ENCODE results near the gene PFDN1.
"Not testable (repeated sequence)": the region's sequence is repeated elsewhere in the genome, so short reads cannot be mapped to it uniquely, and the experiment has no call there.

PFDN1 gene

GRCh38 chr5:140346348-140347221 lies 43.7 kb upstream of the PFDN1 start, which contains the start of gene HBEGF:
HBEGF (minus strand) TSS chr5:140346603; CDS start chr5:140346328, 275 bp downstream.
- H3K27me3 ChIP-seq (ENCODE audit: insufficient read depth, low read length, poor library complexity), result no peaks in the 10 kb centered on the region
- no peak within 1 kb of the TSS for H3K23ac ChIP-seq (ENCODE audit: low read length)
- H2BK120ac ChIP-seq (ENCODE audit: low read depth, low read length), result no peak within 1 kb of the TSS
- peak within 1 kb of the TSS; percentile 46 for H3K4me3 ChIP-seq (ENCODE audit: low read length)
- H3K4ac ChIP-seq (ENCODE audit: low read depth, low read length), result no peak within 1 kb of the TSS
- H2AK5ac ChIP-seq (ENCODE audit: low read length), result no peak within 1 kb of the TSS
- H3K79me2 ChIP-seq (ENCODE audit: control insufficient read depth, insufficient read depth, low read length), result no peaks in the 10 kb centered on the region
- H3K4me1 ChIP-seq (ENCODE audit: control insufficient read depth, low read depth, low read length), result peaks cover 3% of the 10 kb centered on the region
- peak; percentile 95 for DNase-seq
- peak within 1 kb of the TSS; percentile 87 for H3K56ac ChIP-seq (ENCODE audit: low read length)
- H4K5ac ChIP-seq (ENCODE audit: low read length), result no peak within 1 kb of the TSS
- H3K79me1 ChIP-seq (ENCODE audit: low read length), result no peaks in the 10 kb centered on the region
- WGBS (ENCODE audit: extremely low coverage, insufficient coverage, low lambda C conversion rate), result no CpG with 5 or more reads among the region's 72 CpGs
- peak within 1 kb of the TSS; percentile 75 for H3K9ac ChIP-seq (ENCODE audit: low read length)
- no peak within 1 kb of the TSS for H2BK5ac ChIP-seq (ENCODE audit: low read length)
- H3K18ac ChIP-seq (ENCODE audit: low read length), result peak within 1 kb of the TSS; percentile 53
- no peak within 1 kb of the TSS for H3K27ac ChIP-seq (ENCODE audit: low read depth, low read length)
- H4K8ac ChIP-seq (ENCODE audit: low read depth, low read length), result no peak within 1 kb of the TSS
- H3K4me2 ChIP-seq (ENCODE audit: low read length), result peak within 1 kb of the TSS; percentile 53
- no peak within 1 kb of the TSS for H2BK15ac ChIP-seq (replicated peaks; ENCODE audit: low read depth)
- H3K36me3 ChIP-seq (ENCODE audit: control insufficient read depth, insufficient read depth, low read length), result no peaks in the 10 kb centered on the region

GRCh38 chr5:140345919-140346347 lies 43.0 kb upstream of the PFDN1 start:
- no CpG with 5 or more reads among the region's 35 CpGs for WGBS (ENCODE audit: extremely low coverage, insufficient coverage, low lambda C conversion rate)
- Histone ChIP-seq H2BK15ac (replicated peaks; ENCODE audit: low read depth) (no peak overlapping the region), H3K36me3 (ENCODE audit: control insufficient read depth, insufficient read depth, low read length) (no peaks in the 10 kb centered on the region), H4K8ac (ENCODE audit: low read depth, low read length) (no peak overlapping the region), H3K18ac (ENCODE audit: low read length) (peak overlapping the region; percentile 53), H2BK5ac (ENCODE audit: low read length) (no peak overlapping the region), H3K4ac (ENCODE audit: low read depth, low read length) (no peak overlapping the region), H3K9ac (ENCODE audit: low read length) (peak overlapping the region; percentile 75), H3K79me2 (ENCODE audit: control insufficient read depth, insufficient read depth, low read length) (no peaks in the 10 kb centered on the region), H2BK120ac (ENCODE audit: low read depth, low read length) (no peak overlapping the region), H3K79me1 (ENCODE audit: low read length) (no peaks in the 10 kb centered on the region), H3K4me3 (ENCODE audit: low read length) (peak overlapping the region; percentile 46), H2AK5ac (ENCODE audit: low read length) (no peak overlapping the region), H4K5ac (ENCODE audit: low read length) (no peak overlapping the region), H3K56ac (ENCODE audit: low read length) (peak overlapping the region; percentile 87), H3K4me2 (ENCODE audit: low read length) (peak overlapping the region; percentile 53), H3K4me1 (ENCODE audit: control insufficient read depth, low read depth, low read length) (peaks cover 3% of the 10 kb centered on the region), H3K27me3 (ENCODE audit: insufficient read depth, low read length, poor library complexity) (no peaks in the 10 kb centered on the region), H3K27ac (ENCODE audit: low read depth, low read length) (no peak overlapping the region), H3K23ac (ENCODE audit: low read length) (no peak overlapping the region)
- peak; percentile 75 for DNase-seq

- no CpG with 5 or more reads among the region's 4 CpGs for WGBS (ENCODE audit: extremely low coverage, insufficient coverage, low lambda C conversion rate)
- Histone ChIP-seq H4K8ac (ENCODE audit: low read depth, low read length) (no peak overlapping the region), H3K4me1 (ENCODE audit: control insufficient read depth, low read depth, low read length) (peaks cover 3% of the 10 kb centered on the region), H2BK120ac (ENCODE audit: low read depth, low read length) (no peak overlapping the region), H3K27ac (ENCODE audit: low read depth, low read length) (no peak overlapping the region), H3K27me3 (ENCODE audit: insufficient read depth, low read length, poor library complexity) (no peaks in the 10 kb centered on the region), H2BK15ac (replicated peaks; ENCODE audit: low read depth) (no peak overlapping the region), H4K5ac (ENCODE audit: low read length) (no peak overlapping the region), H3K79me2 (ENCODE audit: control insufficient read depth, insufficient read depth, low read length) (no peaks in the 10 kb centered on the region), H3K56ac (ENCODE audit: low read length) (no peak overlapping the region), H2BK5ac (ENCODE audit: low read length) (no peak overlapping the region), H3K4me2 (ENCODE audit: low read length) (no peak overlapping the region), H3K9ac (ENCODE audit: low read length) (no peak overlapping the region), H3K18ac (ENCODE audit: low read length) (no peak overlapping the region), H2AK5ac (ENCODE audit: low read length) (no peak overlapping the region), H3K79me1 (ENCODE audit: low read length) (no peaks in the 10 kb centered on the region), H3K4me3 (ENCODE audit: low read length) (no peak overlapping the region), H3K36me3 (ENCODE audit: control insufficient read depth, insufficient read depth, low read length) (no peaks in the 10 kb centered on the region), H3K23ac (ENCODE audit: low read length) (no peak overlapping the region), H3K4ac (ENCODE audit: low read depth, low read length) (no peak overlapping the region)
- DNase-seq, result peak; percentile 67
Measured at GRCh38 chr5:140344683-140345423, 42.0 kb upstream of the PFDN1 start.

DNA sequence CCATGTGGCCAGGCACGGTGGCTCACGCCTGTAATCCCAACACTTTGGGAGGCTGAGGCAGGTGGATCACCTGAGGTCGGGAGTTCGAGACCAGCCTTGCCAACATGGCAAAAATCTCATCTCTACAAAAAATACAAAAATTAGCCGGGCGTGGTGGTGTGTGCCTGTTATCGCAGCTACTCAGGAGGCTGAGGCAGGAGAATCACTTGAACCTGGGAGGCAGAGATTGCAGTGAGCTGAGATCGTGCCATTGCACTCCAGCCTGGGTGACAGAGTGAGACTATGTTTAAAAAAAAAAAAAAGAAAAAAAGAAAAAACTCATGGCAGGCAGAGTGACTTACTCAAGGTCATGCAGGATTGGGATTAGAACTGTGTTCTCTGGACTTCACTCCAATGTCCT lies 40.9 kb upstream of the PFDN1 start:
- H3K9ac ChIP-seq (ENCODE audit: low read length); H3K4me1 ChIP-seq (ENCODE audit: control insufficient read depth, low read depth, low read length); H3K23ac ChIP-seq (ENCODE audit: low read length); H4K5ac ChIP-seq (ENCODE audit: low read length); H2AK5ac ChIP-seq (ENCODE audit: low read length); H2BK5ac ChIP-seq (ENCODE audit: low read length); H3K36me3 ChIP-seq (ENCODE audit: control insufficient read depth, insufficient read depth, low read length); H3K79me2 ChIP-seq (ENCODE audit: control insufficient read depth, insufficient read depth, low read length); H3K27me3 ChIP-seq (ENCODE audit: insufficient read depth, low read length, poor library complexity); DNase-seq; H2BK120ac ChIP-seq (ENCODE audit: low read depth, low read length); H3K27ac ChIP-seq (ENCODE audit: low read depth, low read length); H3K56ac ChIP-seq (ENCODE audit: low read length); H3K79me1 ChIP-seq (ENCODE audit: low read length); H3K4me3 ChIP-seq (ENCODE audit: low read length); H3K18ac ChIP-seq (ENCODE audit: low read length); H4K8ac ChIP-seq (ENCODE audit: low read depth, low read length); H3K4ac ChIP-seq (ENCODE audit: low read depth, low read length); H2BK15ac ChIP-seq (replicated peaks; ENCODE audit: low read depth); H3K4me2 ChIP-seq (ENCODE audit: low read length): not testable (repeated sequence)
- WGBS (ENCODE audit: extremely low coverage, insufficient coverage, low lambda C conversion rate), result no CpG with 5 or more reads among the region's 8 CpGs

DNA sequence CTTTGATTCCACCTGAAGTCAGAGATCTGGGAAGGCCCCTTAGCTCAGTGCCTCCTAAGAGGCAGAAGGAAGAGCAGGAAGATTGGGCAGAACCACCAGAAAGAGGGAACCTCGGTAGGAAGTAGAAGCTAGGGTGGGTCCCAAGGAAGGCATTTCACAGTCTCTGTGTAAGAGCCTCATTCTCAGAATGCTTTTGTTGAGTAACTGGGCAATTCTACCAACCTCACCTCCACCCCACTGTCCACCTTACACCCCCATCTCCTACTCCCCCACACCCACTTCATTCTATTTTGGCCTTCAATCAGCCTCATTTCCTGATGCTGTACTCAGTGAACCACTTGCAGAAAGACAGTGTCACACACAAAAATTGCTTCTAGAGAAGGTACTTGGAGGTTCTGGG lies 40.0 kb upstream of the PFDN1 start:
- no CpG with 5 or more reads among the region's 1 CpG for WGBS (ENCODE audit: extremely low coverage, insufficient coverage, low lambda C conversion rate)

More for the DNA sequence above, 40.0 kb upstream of the PFDN1 start:
- no peak overlapping the region for H3K27ac ChIP-seq (ENCODE audit: low read depth, low read length)
- no peaks in the 10 kb centered on the region for H3K36me3 ChIP-seq (ENCODE audit: control insufficient read depth, insufficient read depth, low read length)
- no peaks in the 10 kb centered on the region for H3K79me2 ChIP-seq (ENCODE audit: control insufficient read depth, insufficient read depth, low read length)
- H3K23ac ChIP-seq (ENCODE audit: low read length), result no peak overlapping the region
- H3K27me3 ChIP-seq (ENCODE audit: insufficient read depth, low read length, poor library complexity), result no peaks in the 10 kb centered on the region
- no peak overlapping the region for H3K4me3 ChIP-seq (ENCODE audit: low read length)
- H3K4me2 ChIP-seq (ENCODE audit: low read length), result no peak overlapping the region
- no peak overlapping the region for H2AK5ac ChIP-seq (ENCODE audit: low read length)
- no peak overlapping the region for H3K9ac ChIP-seq (ENCODE audit: low read length)
- H2BK5ac ChIP-seq (ENCODE audit: low read length), result no peak overlapping the region
- no peak overlapping the region for H2BK120ac ChIP-seq (ENCODE audit: low read depth, low read length)
- no peak overlapping the region for H3K4ac ChIP-seq (ENCODE audit: low read depth, low read length)
- DNase-seq, result no peak
- no peak overlapping the region for H3K18ac ChIP-seq (ENCODE audit: low read length)
- peaks cover 3% of the 10 kb centered on the region for H3K4me1 ChIP-seq (ENCODE audit: control insufficient read depth, low read depth, low read length)
- H2BK15ac ChIP-seq (replicated peaks; ENCODE audit: low read depth), result no peak overlapping the region
- no peak overlapping the region for H3K56ac ChIP-seq (ENCODE audit: low read length)
- no peak overlapping the region for H4K8ac ChIP-seq (ENCODE audit: low read depth, low read length)
- H4K5ac ChIP-seq (ENCODE audit: low read length), result no peak overlapping the region
- H3K79me1 ChIP-seq (ENCODE audit: low read length), result no peaks in the 10 kb centered on the region

Data from mesendoderm (in vitro differentiated cells).